Chondrocyte (in vitro differentiated cells): ENCODE results near the gene DTHD1. TPM values are rescaled to one million over a fixed set of nuclear protein-coding genes. Genes with fewer than 3 reads are reported as not detected.

Source experiments
- DNase-seq: peaks from one replicate; pipeline ENCODE4 v3.0.0; 2021; ENCODE audit warnings: mixed read lengths, low spot score
- H3K27ac Mint-ChIP-seq: one replicate; pipeline ENCODE4 v1.8.0; 2021; ENCODE audit warnings: mild to moderate bottlenecking, moderate library complexity, mixed read lengths; ENCODE audit not compliant: unreplicated experiment
- H3K27me3 Mint-ChIP-seq: 2 replicates; pipeline ENCODE4 v1.8.0; 2021; ENCODE audit warnings: low read depth, mixed read lengths
- H3K36me3 Mint-ChIP-seq: 2 replicates; pipeline ENCODE4 v1.8.0; 2021; ENCODE audit warnings: low read depth, mixed read lengths
- H3K4me1 Mint-ChIP-seq: 2 replicates; pipeline ENCODE4 v1.8.0; 2021; ENCODE audit warnings: low read depth, mild to moderate bottlenecking, mixed read lengths
- H3K4me3 Mint-ChIP-seq: one replicate; pipeline ENCODE4 v1.8.0; 2021; ENCODE audit warnings: mild to moderate bottlenecking, moderate library complexity, mixed read lengths; ENCODE audit not compliant: unreplicated experiment
- H3K9me3 Mint-ChIP-seq: 2 replicates; pipeline ENCODE4 v1.8.0; 2021; ENCODE audit warnings: low read depth, mixed read lengths
- total RNA-seq: library from RNA; stranded (reverse); gene quantifications from 3 replicates; pipeline ENCODE4 v1.2.1, GENCODE V29; 2021
- TF ChIP-seq, protein P1 (sequence below): fragments of 200-600 bp; sonication (generic); IDR thresholded peaks from 2 replicates; pipeline ENCODE4 v1.5.0; 2021; ENCODE audit warnings: antibody characterized with exemption, mild to moderate bottlenecking, moderate library complexity

The DTHD1 gene
- total RNA-seq, 1 donor from 2014 or later: not detected

DNA sequence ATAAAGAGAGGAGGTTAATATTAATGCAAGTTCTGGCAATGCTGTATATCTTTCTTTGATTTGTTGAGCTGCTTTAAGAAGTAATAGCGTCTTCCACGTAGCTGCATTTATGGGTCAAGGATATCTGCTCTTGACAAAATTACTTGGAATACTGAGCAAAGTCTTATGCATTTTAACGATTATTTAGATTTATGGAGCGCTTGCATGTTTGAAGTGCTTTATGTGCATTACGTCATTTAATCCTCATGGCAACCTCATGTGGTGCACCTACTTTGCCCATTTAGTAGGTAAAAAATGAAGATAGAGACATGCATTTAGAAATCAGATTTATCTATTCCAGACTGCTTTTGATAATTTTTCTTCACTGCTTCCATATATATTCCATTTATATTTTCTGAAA, 46.0 kb downstream of the DTHD1 start:
- Mint-ChIP-seq H3K4me1 (peaks cover 4% of the 10 kb centered on the region), H3K4me3 (no peak overlapping the region), H3K27me3 (no peaks in the 10 kb centered on the region), H3K36me3 (no peaks in the 10 kb centered on the region), H3K27ac (no peak overlapping the region), H3K9me3 (no peaks in the 10 kb centered on the region)
- no peak for DNase-seq
- TF ChIP-seq, protein P1, sequence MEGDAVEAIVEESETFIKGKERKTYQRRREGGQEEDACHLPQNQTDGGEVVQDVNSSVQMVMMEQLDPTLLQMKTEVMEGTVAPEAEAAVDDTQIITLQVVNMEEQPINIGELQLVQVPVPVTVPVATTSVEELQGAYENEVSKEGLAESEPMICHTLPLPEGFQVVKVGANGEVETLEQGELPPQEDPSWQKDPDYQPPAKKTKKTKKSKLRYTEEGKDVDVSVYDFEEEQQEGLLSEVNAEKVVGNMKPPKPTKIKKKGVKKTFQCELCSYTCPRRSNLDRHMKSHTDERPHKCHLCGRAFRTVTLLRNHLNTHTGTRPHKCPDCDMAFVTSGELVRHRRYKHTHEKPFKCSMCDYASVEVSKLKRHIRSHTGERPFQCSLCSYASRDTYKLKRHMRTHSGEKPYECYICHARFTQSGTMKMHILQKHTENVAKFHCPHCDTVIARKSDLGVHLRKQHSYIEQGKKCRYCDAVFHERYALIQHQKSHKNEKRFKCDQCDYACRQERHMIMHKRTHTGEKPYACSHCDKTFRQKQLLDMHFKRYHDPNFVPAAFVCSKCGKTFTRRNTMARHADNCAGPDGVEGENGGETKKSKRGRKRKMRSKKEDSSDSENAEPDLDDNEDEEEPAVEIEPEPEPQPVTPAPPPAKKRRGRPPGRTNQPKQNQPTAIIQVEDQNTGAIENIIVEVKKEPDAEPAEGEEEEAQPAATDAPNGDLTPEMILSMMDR: no peak

DNA sequence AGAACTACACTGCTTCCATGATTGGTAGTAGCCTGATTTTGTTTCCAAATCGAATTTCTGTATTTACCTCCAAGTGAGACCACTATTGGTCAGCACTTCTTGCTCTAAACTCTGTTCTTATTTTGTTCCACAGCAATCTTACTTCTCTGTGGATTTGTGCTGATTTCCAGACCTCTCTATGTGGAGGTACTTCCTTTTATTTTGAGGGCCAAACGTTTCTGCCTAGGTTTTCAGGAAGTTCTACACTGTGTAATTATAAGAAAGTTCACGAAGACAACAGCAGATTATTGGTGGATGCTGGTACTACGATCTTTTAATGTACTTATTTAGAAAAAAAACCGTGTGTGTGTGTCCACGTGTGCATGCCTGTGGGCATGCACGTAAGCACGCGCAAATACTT, 46.7 kb downstream of the DTHD1 start:
- no peaks in the 10 kb centered on the region for H3K27me3 Mint-ChIP-seq
- TF ChIP-seq, protein P1: no peak
- no peaks in the 10 kb centered on the region for H3K36me3 Mint-ChIP-seq
- no peak overlapping the region for H3K27ac Mint-ChIP-seq
- H3K9me3 Mint-ChIP-seq: no peaks in the 10 kb centered on the region
- H3K4me1 Mint-ChIP-seq: peaks cover 2% of the 10 kb centered on the region
- no peak overlapping the region for H3K4me3 Mint-ChIP-seq
- DNase-seq: no peak

DNA sequence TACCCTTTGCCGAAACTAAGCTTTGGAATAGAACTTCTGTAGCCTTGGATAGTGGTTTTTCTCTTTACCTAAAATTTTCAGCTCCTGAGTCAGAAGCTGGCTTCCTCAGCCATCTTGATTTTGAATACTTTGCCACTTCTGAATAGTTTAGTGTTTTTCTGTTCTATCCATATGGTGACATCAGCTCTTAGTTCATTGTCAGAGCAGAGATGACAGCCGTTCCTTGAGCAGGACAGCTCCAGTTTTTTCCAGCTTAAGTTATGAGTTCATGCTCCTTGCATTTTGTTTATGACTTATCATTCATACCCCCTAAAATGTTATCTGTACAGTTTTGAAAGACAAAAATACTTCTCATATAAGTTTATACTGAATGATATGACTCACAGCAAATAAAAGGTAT, 47.8 kb downstream of the DTHD1 start:
- Mint-ChIP-seq H3K9me3 (no peaks in the 10 kb centered on the region), H3K4me1 (no peaks in the 10 kb centered on the region)

DNA sequence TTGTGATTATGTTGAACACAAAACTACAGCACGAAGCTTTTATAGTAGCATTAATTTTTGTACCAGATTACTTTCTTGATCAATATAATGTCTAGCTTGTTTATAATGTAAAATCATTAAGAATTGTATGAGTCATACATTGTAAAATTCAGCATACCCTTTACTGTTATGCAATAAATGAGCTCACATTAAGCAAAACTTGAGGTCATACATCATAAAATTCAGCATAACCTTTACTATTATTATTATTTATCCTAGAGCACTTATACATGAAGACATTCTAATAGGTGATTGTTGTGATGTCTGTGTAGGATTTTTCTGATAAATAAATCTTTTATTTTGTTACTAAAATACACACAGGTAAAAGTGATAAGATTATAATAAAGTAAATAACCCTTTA, 49.4 kb downstream of the DTHD1 start:
- H3K4me3 Mint-ChIP-seq: no peak overlapping the region
- no peak for DNase-seq

More for the DNA sequence above, 47.8 kb downstream of the DTHD1 start:
- no peak for DNase-seq
- TF ChIP-seq, protein P1: no peak
- no peaks in the 10 kb centered on the region for H3K36me3 Mint-ChIP-seq
- H3K27me3 Mint-ChIP-seq: no peaks in the 10 kb centered on the region
- H3K4me3 Mint-ChIP-seq: no peak overlapping the region
- no peak overlapping the region for H3K27ac Mint-ChIP-seq

DNA sequence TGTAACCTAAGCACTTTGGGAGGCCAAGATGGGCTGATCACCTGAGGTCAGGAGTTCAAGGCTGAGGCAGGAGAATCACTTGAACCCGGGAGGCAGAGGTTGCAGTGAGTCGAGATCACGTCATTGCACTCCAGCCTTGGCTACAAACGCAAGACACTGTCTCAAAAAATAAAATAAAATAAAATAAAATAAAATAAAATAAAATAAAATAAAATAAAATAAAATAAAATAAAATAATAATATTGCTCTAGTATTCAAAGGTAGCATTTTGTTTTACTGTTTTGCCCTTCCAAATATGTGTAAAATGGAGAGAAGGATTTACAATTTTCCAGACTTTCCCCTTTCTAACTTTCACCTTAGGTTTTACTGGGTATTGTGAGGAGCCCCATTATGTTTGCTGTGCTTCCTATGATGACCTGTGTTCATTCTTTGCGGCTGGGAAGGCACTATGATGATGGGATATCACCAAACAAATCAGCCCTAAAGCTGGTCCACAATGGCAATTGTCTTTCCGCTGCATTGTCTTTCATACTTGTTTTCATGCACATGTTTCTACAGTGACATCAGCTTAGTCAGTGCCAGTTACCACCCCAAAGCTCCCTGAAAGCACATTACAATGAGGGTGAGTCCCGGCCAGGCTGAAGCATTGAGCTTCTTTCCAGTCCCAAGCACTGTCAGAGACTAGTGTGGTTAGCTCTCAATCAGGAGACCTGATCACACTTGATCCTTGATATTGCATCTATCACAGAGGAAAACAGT, 50.8 kb downstream of the DTHD1 start:
- no peak for DNase-seq
- Mint-ChIP-seq H3K9me3 (no peaks in the 10 kb centered on the region), H3K36me3 (no peaks in the 10 kb centered on the region), H3K4me3 (no peak overlapping the region), H3K4me1 (no peaks in the 10 kb centered on the region), H3K27me3 (peaks cover 2% of the 10 kb centered on the region), H3K27ac (no peak overlapping the region)
- TF ChIP-seq, protein P1: no peak

More for the DNA sequence above, 49.4 kb downstream of the DTHD1 start:
- Mint-ChIP-seq H3K36me3 (no peaks in the 10 kb centered on the region), H3K9me3 (no peaks in the 10 kb centered on the region), H3K27ac (no peak overlapping the region), H3K27me3 (no peaks in the 10 kb centered on the region), H3K4me1 (no peaks in the 10 kb centered on the region)
- TF ChIP-seq, protein P1: no peak
